HepG2 (cell line): ENCODE measurements around the gene CMTM2. TPM values are rescaled to one million over a fixed set of nuclear protein-coding genes. Genes with fewer than 3 reads are reported as not detected.

ENCODE experiments used
- ATAC-seq: fragments of 200-7000 bp; cut with Tn5 transposase; 3 replicates; pipeline ENCODE4 v1.9.1; 2020; ENCODE audit warnings: mild to moderate bottlenecking, moderate library complexity
- BruUV-seq: library from RNA; stranded (reverse); fragments of 400-500 nt; replicated peaks from 2 replicates; lab custom pipeline; 2021; lab: Mats Ljungman, UMichigan
- CTCF ChIA-PET: fragments of 300-600 bp; formaldehyde crosslinking; extraction: SDS; loops from one replicate; lab custom pipeline; 2021; ENCODE audit warnings: low total read pairs, inconsistent platforms, low intra/inter-chr PET ratio; lab: Yijun Ruan, JAX
- POLR2A ChIA-PET: fragments of 350-600 bp; sonication (Branson Sonifier 250); formaldehyde crosslinking; loops from one replicate; lab custom pipeline; 2020; ENCODE audit warnings: antibody characterized with exemption, inconsistent platforms; lab: Yijun Ruan, JAX
- DNase-seq: peaks from one replicate; pipeline ENCODE4 v3.0.0-alpha.2; 2015; ENCODE audit warnings: low spot score
- FAIRE-seq: peaks from 3 replicates; lab custom pipeline; 2011; peaks lifted over from hg19 to GRCh38; lab: Jason Lieb, UNC
- H2AFZ ChIP-seq: one replicate; pipeline ENCODE4 v1.6.1; 2011; ENCODE audit warnings: low read length, inconsistent platforms
- H3K27ac ChIP-seq: fragments of 300-600 bp; 3 replicates; pipeline ENCODE4 v1.8.0; 2011; ENCODE audit warnings: mixed run types, mild to moderate bottlenecking, mixed read lengths, low read length, inconsistent platforms; ENCODE audit not compliant: insufficient read depth; ENCODE audit errors: extremely low read length
- H3K27me3 ChIP-seq, 2 experiments: fragments of 200-600 bp in 1 of 2; 2 replicates in 1 of 2; 3 replicates in 1 of 2; pipeline versions ENCODE4 v1.6.0 to v1.8.0; 2011; ENCODE audit warnings: low read length in 2 of 2, mild to moderate bottlenecking in 2 of 2, moderate library complexity in 2 of 2, inconsistent platforms in 1 of 2; ENCODE audit not compliant: insufficient read depth in 2 of 2, control insufficient read depth in 1 of 2
- H3K36me3 ChIP-seq, 2 experiments: fragments of 200-600 bp in 1 of 2; replicated peaks in 1 of 2; 2 replicates in 1 of 2; 3 replicates in 1 of 2; pipeline versions ENCODE4 v1.5.1 to v1.8.0; 2011; ENCODE audit warnings: low read length in 2 of 2, inconsistent platforms in 1 of 2; ENCODE audit not compliant: insufficient read depth in 2 of 2, control insufficient read depth in 1 of 2
- H3K4me1 ChIP-seq: 2 replicates; pipeline ENCODE4 v1.5.1; 2012; ENCODE audit warnings: low read length, inconsistent platforms; ENCODE audit not compliant: insufficient read depth
- H3K4me2 ChIP-seq: 2 replicates; pipeline ENCODE4 v1.6.0; 2011; ENCODE audit warnings: low read depth, low read length, inconsistent platforms
- H3K4me3 ChIP-seq, 3 experiments: fragments of 200-600 bp in 1 of 3; sonication (generic), shearing (Covaris generic) in 1 of 3; replicated peaks in 1 of 3; 2 replicates each; pipeline ENCODE4 v1.5.1; 2011 to 2016; ENCODE audit warnings: low read length in 3 of 3, inconsistent platforms in 2 of 3, low read depth in 2 of 3, mild to moderate bottlenecking in 2 of 3, control low read depth in 1 of 3, mixed read lengths in 1 of 3; ENCODE audit not compliant: insufficient read depth in 1 of 3
- H3K79me2 ChIP-seq: one replicate; pipeline ENCODE4 v1.6.1; 2011; ENCODE audit warnings: low read length, inconsistent platforms; ENCODE audit not compliant: insufficient read depth
- H3K9ac ChIP-seq: 2 replicates; pipeline ENCODE4 v1.6.0; 2011; ENCODE audit warnings: mild to moderate bottlenecking, low read depth, low read length, inconsistent platforms; ENCODE audit not compliant: insufficient read depth
- H3K9me3 ChIP-seq: 2 replicates; pipeline ENCODE4 v1.5.1; 2012; ENCODE audit warnings: mild to moderate bottlenecking, low read length
- H4K20me1 ChIP-seq: 2 replicates; pipeline ENCODE4 v1.6.0; 2011; ENCODE audit warnings: inconsistent platforms, mild to moderate bottlenecking, low read length, moderate library complexity; ENCODE audit not compliant: insufficient read depth
- RARG ChIP-seq: sonication (generic); formaldehyde crosslinking; IDR thresholded peaks from 2 replicates; pipeline ENCODE4 v1.4.0; 2020; ENCODE audit warnings: low read depth, mild to moderate bottlenecking, missing genetic modification reagents
- SOX13 ChIP-seq, 3 experiments: fragments of 450-650 bp in 1 of 3; sonication (generic) in 1 of 3; formaldehyde crosslinking in 1 of 3; IDR thresholded peaks in 2 of 3; conservative IDR thresholded peaks in 1 of 3; 2 replicates each; pipeline versions ENCODE4 v1.5.0 to v1.6.1; 2016 to 2020; ENCODE audit warnings: antibody characterized with exemption in 1 of 3, mild to moderate bottlenecking in 1 of 3, missing compliant biosample characterization in 1 of 3, missing genetic modification reagents in 1 of 3, moderate library complexity in 1 of 3
- ZFX ChIP-seq: sonication (generic); formaldehyde crosslinking; IDR thresholded peaks from 2 replicates; pipeline ENCODE4 v1.4.0; 2020; ENCODE audit warnings: mild to moderate bottlenecking, low read depth, missing genetic modification reagents, moderate library complexity
- ZNF232 ChIP-seq: sonication (generic); formaldehyde crosslinking; IDR thresholded peaks from 2 replicates; pipeline ENCODE4 v1.4.0; 2020; ENCODE audit warnings: missing genetic modification reagents, borderline replicate concordance
- ZNF567 ChIP-seq: sonication (generic); formaldehyde crosslinking; IDR thresholded peaks from 2 replicates; pipeline ENCODE4 v1.8.1; 2023; ENCODE audit warnings: mild to moderate bottlenecking, missing genetic modification reagents, borderline replicate concordance
- ZNF891 ChIP-seq: sonication (generic); formaldehyde crosslinking; IDR thresholded peaks from 2 replicates; pipeline ENCODE4 v1.5.0; 2020; ENCODE audit warnings: mild to moderate bottlenecking, missing genetic modification reagents
- WGBS: methylation state at CpG from one replicate; pipeline ENCODE4 v1.1.6; 2017; ENCODE audit warnings: low lambda C conversion rate; 5-methylcytosine and 5-hydroxymethylcytosine counted together
- in situ Hi-C: cut with HindIII; loops from 2 replicates; pipeline ENCODE4 v1.10.0; 2017; ENCODE audit warnings: low pct_unique_long_range_greater_than_20kb; ENCODE audit not compliant: extremely low pct_ligation_motif_present
- intact Hi-C: fragments of 100-400 bp; cut with micrococcal nuclease; formaldehyde crosslinking; loops from one replicate; pipeline ENCODE4 v1.10.0; 2022; ENCODE audit not compliant: unreplicated experiment
- polyA plus RNA-seq, 8 experiments: library from polyadenylated mRNA; depleted of rRNA in 3 of 8; stranded (reverse) in 7 of 8; unstranded in 1 of 8; fragments of >200 nt; fragmentation: Illumina TruSeq in 4 of 8; extraction: Trizol in 4 of 8; gene quantifications; 2 replicates each; pipeline versions ENCODE4 v1.2.1 to v1.2.3, GENCODE V29; 2011 to 2016; ENCODE audit warnings: low read depth in 4 of 8, missing spikeins in 1 of 8, mixed read lengths in 1 of 8; ENCODE audit not compliant: insufficient read depth in 1 of 8
- total RNA-seq, 5 experiments: library from RNA; depleted of rRNA; stranded (reverse); fragments of >200 nt; fragmentation: Illumina TruSeq; extraction: Trizol; gene quantifications; 2 replicates each; pipeline ENCODE4 v1.2.3, GENCODE V29; 2016; ENCODE audit warnings: low read depth in 1 of 5
- TF ChIP-seq, protein P1 (sequence below): sonication (generic); formaldehyde crosslinking; IDR thresholded peaks from 2 replicates; pipeline ENCODE4 v1.5.1; 2020; ENCODE audit warnings: mild to moderate bottlenecking, missing genetic modification reagents, moderate library complexity
- TF ChIP-seq, protein P2 (sequence below): sonication (generic); formaldehyde crosslinking; IDR thresholded peaks from 2 replicates; pipeline ENCODE4 v1.4.0; 2020; ENCODE audit warnings: mild to moderate bottlenecking, missing genetic modification reagents
- TF ChIP-seq, protein P3 (sequence below): sonication (generic); formaldehyde crosslinking; IDR thresholded peaks from one replicate; pipeline ENCODE4 v1.5.1; 2020; ENCODE audit warnings: mild to moderate bottlenecking, missing genetic modification reagents; ENCODE audit errors: not compliant biosample characterization
- TF ChIP-seq, protein P4 (sequence below): sonication (generic); formaldehyde crosslinking; conservative IDR thresholded peaks from 2 replicates; pipeline ENCODE4 v1.8.1; 2023; ENCODE audit warnings: missing genetic modification reagents
- TF ChIP-seq, protein P5 (sequence below): sonication (generic); formaldehyde crosslinking; IDR thresholded peaks from 2 replicates; pipeline ENCODE4 v1.5.0; 2020; ENCODE audit warnings: missing genetic modification reagents

CMTM2 gene
- total and polyA plus RNA-seq, 2 of the 13 experiments (the other 11 are each of a cell fraction or from before 2014, with no cell fraction given): not detected

DNA sequence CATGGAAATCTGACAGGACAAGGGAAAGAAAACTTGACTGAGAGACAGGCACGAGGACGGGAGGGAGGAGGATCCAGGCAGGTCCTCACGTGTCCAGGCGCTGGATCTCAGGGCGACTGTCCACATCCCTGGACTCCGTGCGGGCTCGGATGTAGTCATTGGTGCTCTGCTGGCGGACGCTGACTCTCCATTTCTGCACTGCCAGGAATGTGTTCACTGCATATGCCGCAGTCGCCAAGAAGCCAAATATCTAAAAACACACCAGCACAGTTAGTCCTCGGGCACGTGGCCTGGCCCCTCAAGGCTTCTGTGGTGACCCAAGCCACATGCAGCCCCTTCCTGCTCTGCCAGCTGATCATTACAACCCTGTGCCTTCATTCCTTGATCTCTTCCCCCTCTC lies 42.7 kb downstream of the CMTM2 start:
- Histone ChIP-seq H3K9me3 (no peaks in the 10 kb centered on the region), H3K4me2 (no peak overlapping the region), H3K27ac (no peak overlapping the region), H3K9ac (no peak overlapping the region), H4K20me1 (no peaks in the 10 kb centered on the region), H3K79me2 (no peaks in the 10 kb centered on the region), H3K4me3 (no peak overlapping the region), H3K36me3 (peaks cover 2 to 16% of the 10 kb centered on the region in 2 experiments; a peak in 3 of 5 replicates), H3K27me3 (no peaks in the 10 kb centered on the region), H3K4me1 (peaks cover 15% of the 10 kb centered on the region), H2AFZ (no peak overlapping the region)
- FAIRE-seq (no peak), ATAC-seq (no peak), DNase-seq (no peak)
- CTCF ChIA-PET: no interaction called here
- intact Hi-C loops: no loop called here
- 96% methylated on average over 14 of the region's 14 CpGs for WGBS
- no TSS peak for BruUV-seq
- in situ Hi-C loops: no loop called here
- POLR2A ChIA-PET: no interaction called here
- TF ChIP-seq, protein P1, sequence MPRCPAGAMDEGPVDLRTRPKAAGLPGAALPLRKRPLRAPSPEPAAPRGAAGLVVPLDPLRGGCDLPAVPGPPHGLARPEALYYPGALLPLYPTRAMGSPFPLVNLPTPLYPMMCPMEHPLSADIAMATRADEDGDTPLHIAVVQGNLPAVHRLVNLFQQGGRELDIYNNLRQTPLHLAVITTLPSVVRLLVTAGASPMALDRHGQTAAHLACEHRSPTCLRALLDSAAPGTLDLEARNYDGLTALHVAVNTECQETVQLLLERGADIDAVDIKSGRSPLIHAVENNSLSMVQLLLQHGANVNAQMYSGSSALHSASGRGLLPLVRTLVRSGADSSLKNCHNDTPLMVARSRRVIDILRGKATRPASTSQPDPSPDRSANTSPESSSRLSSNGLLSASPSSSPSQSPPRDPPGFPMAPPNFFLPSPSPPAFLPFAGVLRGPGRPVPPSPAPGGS (CRISPR knock-in tag): no peak
- TF ChIP-seq SOX13 (IDR thresholded peaks at IDR 0.05) (no peak), SOX13 (CRISPR knock-in tag; conservative IDR thresholded peaks at IDR 0.05 in 1 of 2, IDR thresholded peaks at IDR 0.05 in 1 of 2) (no peak), ZNF567 (CRISPR knock-in tag) (no peak), ZFX (no peak), ZNF891 (CRISPR knock-in tag) (no peak), ZNF232 (no peak), RARG (CRISPR knock-in tag) (no peak)
- TF ChIP-seq, protein P2, sequence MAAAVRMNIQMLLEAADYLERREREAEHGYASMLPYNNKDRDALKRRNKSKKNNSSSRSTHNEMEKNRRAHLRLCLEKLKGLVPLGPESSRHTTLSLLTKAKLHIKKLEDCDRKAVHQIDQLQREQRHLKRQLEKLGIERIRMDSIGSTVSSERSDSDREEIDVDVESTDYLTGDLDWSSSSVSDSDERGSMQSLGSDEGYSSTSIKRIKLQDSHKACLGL: no peak
- TF ChIP-seq, protein P3, sequence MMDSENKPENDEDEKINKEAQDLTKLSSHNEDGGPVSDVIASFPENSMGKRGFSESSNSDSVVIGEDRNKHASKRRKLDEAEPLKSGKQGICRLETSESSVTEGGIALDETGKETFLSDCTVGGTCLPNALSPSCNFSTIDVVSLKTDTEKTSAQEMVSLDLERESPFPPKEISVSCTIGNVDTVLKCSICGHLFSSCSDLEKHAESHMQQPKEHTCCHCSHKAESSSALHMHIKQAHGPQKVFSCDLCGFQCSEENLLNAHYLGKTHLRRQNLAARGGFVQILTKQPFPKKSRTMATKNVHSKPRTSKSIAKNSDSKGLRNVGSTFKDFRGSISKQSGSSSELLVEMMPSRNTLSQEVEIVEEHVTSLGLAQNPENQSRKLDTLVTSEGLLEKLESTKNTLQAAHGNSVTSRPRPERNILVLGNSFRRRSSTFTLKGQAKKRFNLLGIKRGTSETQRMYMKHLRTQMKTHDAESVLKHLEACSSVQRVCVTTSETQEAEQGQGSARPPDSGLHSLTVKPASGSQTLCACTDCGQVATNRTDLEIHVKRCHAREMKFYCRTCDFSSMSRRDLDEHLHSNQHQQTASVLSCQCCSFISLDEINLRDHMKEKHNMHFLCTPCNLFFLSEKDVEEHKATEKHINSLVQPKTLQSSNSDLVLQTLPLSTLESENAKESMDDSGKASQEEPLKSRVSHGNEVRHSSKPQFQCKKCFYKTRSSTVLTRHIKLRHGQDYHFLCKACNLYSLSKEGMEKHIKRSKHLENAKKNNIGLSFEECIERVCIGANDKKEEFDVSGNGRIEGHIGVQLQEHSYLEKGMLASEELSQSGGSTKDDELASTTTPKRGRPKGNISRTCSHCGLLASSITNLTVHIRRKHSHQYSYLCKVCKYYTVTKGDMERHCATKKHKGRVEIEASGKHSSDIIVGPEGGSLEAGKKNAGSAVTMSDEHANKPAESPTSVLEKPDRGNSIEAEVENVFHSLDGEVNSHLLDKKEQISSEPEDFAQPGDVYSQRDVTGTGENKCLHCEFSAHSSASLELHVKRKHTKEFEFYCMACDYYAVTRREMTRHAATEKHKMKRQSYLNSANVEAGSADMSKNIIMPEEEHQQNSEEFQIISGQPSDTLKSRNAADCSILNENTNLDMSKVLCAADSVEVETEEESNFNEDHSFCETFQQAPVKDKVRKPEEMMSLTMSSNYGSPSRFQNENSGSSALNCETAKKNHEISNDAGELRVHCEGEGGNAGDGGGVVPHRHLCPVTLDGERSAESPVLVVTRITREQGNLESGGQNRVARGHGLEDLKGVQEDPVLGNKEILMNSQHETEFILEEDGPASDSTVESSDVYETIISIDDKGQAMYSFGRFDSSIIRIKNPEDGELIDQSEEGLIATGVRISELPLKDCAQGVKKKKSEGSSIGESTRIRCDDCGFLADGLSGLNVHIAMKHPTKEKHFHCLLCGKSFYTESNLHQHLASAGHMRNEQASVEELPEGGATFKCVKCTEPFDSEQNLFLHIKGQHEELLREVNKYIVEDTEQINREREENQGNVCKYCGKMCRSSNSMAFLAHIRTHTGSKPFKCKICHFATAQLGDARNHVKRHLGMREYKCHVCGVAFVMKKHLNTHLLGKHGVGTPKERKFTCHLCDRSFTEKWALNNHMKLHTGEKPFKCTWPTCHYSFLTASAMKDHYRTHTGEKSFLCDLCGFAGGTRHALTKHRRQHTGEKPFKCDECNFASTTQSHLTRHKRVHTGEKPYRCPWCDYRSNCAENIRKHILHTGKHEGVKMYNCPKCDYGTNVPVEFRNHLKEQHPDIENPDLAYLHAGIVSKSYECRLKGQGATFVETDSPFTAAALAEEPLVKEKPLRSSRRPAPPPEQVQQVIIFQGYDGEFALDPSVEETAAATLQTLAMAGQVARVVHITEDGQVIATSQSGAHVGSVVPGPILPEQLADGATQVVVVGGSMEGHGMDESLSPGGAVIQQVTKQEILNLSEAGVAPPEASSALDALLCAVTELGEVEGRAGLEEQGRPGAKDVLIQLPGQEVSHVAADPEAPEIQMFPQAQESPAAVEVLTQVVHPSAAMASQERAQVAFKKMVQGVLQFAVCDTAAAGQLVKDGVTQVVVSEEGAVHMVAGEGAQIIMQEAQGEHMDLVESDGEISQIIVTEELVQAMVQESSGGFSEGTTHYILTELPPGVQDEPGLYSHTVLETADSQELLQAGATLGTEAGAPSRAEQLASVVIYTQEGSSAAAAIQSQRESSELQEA (CRISPR knock-in tag): no peak
- TF ChIP-seq, protein P4, sequence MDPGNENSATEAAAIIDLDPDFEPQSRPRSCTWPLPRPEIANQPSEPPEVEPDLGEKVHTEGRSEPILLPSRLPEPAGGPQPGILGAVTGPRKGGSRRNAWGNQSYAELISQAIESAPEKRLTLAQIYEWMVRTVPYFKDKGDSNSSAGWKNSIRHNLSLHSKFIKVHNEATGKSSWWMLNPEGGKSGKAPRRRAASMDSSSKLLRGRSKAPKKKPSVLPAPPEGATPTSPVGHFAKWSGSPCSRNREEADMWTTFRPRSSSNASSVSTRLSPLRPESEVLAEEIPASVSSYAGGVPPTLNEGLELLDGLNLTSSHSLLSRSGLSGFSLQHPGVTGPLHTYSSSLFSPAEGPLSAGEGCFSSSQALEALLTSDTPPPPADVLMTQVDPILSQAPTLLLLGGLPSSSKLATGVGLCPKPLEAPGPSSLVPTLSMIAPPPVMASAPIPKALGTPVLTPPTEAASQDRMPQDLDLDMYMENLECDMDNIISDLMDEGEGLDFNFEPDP: no peak
- TF ChIP-seq, protein P5, sequence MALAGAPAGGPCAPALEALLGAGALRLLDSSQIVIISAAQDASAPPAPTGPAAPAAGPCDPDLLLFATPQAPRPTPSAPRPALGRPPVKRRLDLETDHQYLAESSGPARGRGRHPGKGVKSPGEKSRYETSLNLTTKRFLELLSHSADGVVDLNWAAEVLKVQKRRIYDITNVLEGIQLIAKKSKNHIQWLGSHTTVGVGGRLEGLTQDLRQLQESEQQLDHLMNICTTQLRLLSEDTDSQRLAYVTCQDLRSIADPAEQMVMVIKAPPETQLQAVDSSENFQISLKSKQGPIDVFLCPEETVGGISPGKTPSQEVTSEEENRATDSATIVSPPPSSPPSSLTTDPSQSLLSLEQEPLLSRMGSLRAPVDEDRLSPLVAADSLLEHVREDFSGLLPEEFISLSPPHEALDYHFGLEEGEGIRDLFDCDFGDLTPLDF (CRISPR knock-in tag): no peak
